GM19463 (cell line): ENCODE measurements around the gene HUS1.
"Not testable (repeated sequence)": the region's sequence is repeated elsewhere in the genome, so short reads cannot be mapped to it uniquely, and the experiment has no call there.

Experiments
- ATAC-seq: cut with Tn5 transposase; IDR thresholded peaks from one replicate; pipeline ENCODE4 v1.9.1; 2021; ENCODE audit warnings: mild to moderate bottlenecking, moderate library complexity; ENCODE audit not compliant: unreplicated experiment

Gene HUS1

DNA sequence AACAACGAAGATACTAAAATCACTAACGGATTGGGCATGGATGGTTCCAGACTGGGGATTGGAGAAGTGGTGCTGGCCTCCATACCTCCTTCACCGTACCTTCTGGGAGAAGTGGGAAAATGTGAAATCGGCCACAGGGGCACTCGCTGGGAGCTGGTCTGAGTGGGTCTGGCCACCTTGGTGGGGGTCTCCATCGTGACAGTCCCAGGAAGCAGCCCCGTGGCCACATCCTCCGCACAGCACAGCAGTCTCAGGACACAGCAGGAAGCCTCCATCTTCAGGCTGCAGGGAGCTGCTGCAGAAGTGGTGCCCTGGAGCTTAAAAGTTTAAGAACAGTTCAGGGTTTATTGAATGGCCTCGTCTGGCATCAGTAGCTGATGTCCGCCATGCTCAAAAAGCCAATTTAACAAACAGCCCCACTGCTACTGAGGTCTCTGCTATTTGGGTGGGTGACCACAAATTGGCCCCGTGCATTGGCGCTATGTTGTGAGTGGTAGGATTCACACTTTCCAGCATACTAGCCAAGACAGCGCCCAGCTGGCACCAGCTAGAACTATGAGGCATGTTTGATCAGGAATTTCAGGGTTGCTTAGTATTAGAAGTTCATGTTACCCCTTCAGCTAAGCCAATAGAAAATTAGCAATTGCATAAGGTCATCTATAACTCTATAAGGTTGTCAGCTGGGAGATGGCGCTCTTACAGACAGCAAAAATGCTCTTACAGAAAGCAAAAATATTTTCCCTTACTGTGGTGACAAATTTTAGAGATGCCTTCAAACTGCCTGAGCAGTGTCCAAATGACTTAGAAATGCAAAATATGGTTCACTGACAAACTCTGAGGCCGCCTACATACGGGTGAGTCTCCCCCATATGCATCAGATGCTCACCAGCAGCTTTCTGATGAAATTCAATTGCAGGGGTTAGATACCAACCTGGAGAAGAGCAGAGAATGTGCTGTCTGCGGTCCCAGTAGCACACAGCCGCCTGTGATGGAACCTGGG lies 48.1 kb downstream of the HUS1 start:
- no peak for ATAC-seq

DNA sequence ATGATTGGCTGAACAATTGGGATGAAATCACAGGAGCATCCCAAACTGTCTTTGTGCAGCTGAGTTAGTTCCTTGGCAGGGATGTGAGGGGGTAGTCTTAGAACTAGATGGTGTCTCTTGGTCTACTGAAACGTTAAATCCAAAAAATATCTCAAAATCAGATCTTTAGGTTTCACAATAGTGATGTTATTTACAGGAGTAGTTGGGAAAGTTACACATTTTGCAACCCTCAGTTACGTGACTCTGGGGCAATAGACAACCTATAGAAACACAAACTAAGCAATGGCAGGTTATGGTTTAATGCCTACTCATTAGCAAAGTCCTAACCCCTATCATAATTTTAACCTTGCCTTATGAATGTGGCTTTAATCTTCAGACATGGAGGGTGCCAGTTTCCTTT lies 55.1 kb downstream of the HUS1 start:
- ATAC-seq, result no peak

DNA sequence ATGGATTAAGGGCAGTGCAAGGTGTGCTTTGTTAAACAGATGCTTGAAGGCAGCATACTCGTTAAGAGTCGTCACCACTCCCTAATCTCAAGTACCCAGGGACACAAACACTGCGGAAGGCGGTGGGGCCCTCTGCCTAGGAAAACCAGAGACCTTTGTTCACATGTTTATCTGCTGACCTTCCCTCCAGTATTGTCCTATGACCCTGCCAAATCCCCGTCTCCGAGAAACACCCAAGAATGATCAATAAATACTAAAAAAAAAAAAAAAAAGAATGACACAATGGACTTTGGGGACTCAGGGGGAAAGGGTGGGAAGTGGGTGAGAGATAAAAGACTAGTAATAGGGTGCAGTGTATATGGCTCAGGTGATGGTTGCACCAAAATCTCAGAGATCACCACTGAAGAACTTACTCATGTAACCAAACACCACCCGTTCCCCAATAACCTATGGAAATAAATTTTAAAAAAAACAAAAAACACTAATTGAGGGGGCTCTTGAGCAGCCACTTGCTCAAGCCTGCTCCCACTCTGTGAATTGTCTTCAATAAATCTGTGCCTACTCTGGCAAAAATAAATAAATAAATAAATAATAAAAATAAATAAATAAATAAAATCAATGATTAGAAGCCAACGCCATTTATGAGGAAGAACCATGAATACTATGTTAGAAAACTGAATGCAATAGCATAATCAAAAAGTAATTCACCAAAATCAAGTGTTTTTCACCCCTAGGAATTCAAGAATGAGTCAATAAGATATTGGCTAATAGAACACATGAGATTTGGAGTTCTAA lies 56.1 kb downstream of the HUS1 start:
- not testable (repeated sequence) for ATAC-seq

DNA sequence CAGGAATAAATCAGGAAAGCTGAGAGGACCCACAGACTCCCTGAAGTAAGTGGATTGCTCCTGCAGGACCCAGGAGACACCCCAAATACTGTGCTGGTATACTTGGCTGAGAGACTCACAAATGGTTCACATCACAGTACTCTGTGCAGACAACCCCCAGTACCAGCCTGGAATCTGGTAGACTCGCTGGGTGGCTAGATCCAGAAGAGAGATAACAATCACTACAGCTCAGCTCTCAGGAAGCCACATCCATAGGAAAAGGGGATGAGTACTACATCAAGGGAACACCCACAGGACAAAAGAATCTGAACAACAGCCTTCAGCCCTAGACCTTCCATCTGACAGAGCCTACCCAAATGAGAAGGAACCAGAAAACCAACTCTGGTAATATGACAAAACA lies 62.9 kb downstream of the HUS1 start:
- ATAC-seq, result not testable (repeated sequence)

DNA sequence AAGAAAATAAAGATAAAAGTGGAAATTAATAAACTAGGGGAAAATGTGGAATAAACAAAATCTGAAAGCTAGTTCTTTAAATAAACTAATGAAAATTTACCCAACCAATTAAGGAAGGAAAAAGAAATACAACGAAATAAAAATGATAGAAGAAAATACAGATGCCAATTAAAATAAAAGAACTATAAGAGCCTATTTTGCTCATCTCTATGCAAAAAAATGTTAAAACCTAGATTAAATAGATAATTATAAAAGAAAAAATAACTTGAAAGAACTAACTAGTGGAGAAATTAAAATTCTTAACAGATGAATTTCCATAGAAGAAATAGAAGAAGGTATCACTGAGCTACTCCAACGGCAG lies 63.8 kb downstream of the HUS1 start:
- ATAC-seq, result no peak

DNA sequence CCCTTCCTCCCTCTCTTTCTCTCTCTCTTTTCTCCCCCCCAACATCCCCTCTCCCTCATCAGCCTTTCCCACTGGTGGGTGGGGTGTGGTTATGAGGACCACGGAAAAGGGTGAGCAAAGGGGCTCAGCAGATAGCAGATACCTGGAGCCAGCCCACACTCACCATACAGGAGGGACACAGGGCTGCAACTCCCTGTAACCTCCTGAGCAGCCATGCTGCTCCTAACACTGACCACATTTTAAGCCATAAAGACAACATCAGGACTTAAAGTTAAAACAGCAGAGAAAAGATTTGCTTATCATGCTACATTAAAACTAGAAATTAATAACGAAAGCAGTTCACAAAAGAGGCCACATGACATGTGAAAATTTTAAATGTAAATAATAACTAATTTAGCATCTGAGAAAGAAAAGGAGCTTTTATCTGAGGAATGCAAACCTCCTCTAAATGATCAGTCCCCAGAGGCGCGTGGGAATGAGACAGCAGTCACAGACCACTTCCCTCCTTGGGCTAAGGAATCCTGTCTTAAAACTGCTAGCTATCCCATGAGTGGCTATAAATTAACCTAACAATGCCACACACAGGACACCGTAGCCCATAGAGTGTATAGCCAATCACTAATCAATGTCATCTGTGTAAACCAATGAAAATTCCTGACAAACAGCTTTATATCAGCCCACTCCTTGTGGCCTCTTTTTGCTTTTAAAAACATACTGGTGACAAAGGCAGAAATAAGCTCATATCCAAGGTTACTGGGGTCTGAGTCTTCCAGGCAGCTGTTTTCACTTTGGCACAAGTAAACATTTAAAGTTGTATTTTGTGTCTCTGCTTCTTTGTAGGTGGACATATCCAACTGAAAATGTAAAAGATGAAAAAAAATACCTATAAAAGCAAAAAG lies 64.4 kb downstream of the HUS1 start:
- ATAC-seq, result no peak
